IMR-90 (cell line): Measurements from ENCODE around the gene ZDHHC12. TPM values are rescaled to one million over a fixed set of nuclear protein-coding genes. Genes with fewer than 3 reads are reported as not detected.

Source experiments
- ATAC-seq: fragments of 200-7000 bp; cut with Tn5 transposase; 2 replicates; pipeline ENCODE4 v1.9.1; 2020; ENCODE audit warnings: low read depth, mild to moderate bottlenecking, moderate library complexity
- BruUV-seq: library from RNA; stranded (reverse); fragments of 400-500 nt; replicated peaks from 2 replicates; lab custom pipeline; 2021; lab: Mats Ljungman, UMichigan
- CTCF ChIA-PET: fragments of 300-600 bp; formaldehyde crosslinking; extraction: SDS; loops from one replicate; lab custom pipeline; 2021; ENCODE audit warnings: antibody characterized with exemption; lab: Yijun Ruan, JAX
- POLR2A ChIA-PET: fragments of 300-600 bp; sonication (Branson Sonifier 250); formaldehyde crosslinking; loops from one replicate; lab custom pipeline; 2022; ENCODE audit warnings: antibody characterized with exemption; ENCODE audit not compliant: unreplicated experiment; lab: Charles Lee
- DNase-seq: peaks from one replicate; pipeline ENCODE4 v3.0.0; 2013
- H2AFZ ChIP-seq: replicated peaks from 2 replicates; pipeline ENCODE3; 2013; ENCODE audit warnings: low read length, mild to moderate bottlenecking; ENCODE audit not compliant: poor library complexity
- H2AK5ac ChIP-seq: 2 replicates; pipeline ENCODE4 v1.6.1; 2013; ENCODE audit warnings: low read depth, low read length, inconsistent platforms
- H2AK9ac ChIP-seq: replicated peaks from 2 replicates; pipeline ENCODE3; 2013; ENCODE audit warnings: mild to moderate bottlenecking, low read depth, low read length, moderate library complexity; ENCODE audit not compliant: poor library complexity
- H2BK120ac ChIP-seq: 2 replicates; pipeline ENCODE4 v1.6.1; 2013; ENCODE audit warnings: low read depth, low read length, inconsistent platforms
- H2BK15ac ChIP-seq: 3 replicates; pipeline ENCODE4 v1.6.1; 2013; ENCODE audit warnings: low read depth, low read length, inconsistent platforms
- H2BK20ac ChIP-seq: 2 replicates; pipeline ENCODE4 v1.6.1; 2013; ENCODE audit warnings: low read depth, mild to moderate bottlenecking, inconsistent platforms, low read length, moderate library complexity
- H2BK5ac ChIP-seq: 2 replicates; pipeline ENCODE4 v1.6.1; 2013; ENCODE audit warnings: mild to moderate bottlenecking, low read depth, low read length, inconsistent platforms; ENCODE audit not compliant: poor library complexity, severe bottlenecking
- H3K14ac ChIP-seq: replicated peaks from 2 replicates; pipeline ENCODE4 v1.6.1; 2013; ENCODE audit warnings: low read depth, low read length, inconsistent platforms
- H3K18ac ChIP-seq: 2 replicates; pipeline ENCODE4 v1.6.1; 2013; ENCODE audit warnings: low read depth, low read length, control low read depth
- H3K23ac ChIP-seq: 2 replicates; pipeline ENCODE4 v1.6.1; 2013; ENCODE audit warnings: low read depth, low read length, inconsistent platforms
- H3K27ac ChIP-seq: 2 replicates; pipeline ENCODE4 v1.5.1; 2013; ENCODE audit warnings: mild to moderate bottlenecking, control low read depth, low read length; ENCODE audit not compliant: insufficient read depth
- H3K27me3 ChIP-seq: 2 replicates; pipeline ENCODE4 v1.6.1; 2013; ENCODE audit warnings: low read length; ENCODE audit not compliant: control insufficient read depth, insufficient read depth
- H3K36me3 ChIP-seq: 2 replicates; pipeline ENCODE4 v1.6.1; 2013; ENCODE audit warnings: low read length, mixed read lengths; ENCODE audit not compliant: control insufficient read depth, insufficient read depth
- H3K4ac ChIP-seq: 2 replicates; pipeline ENCODE4 v1.6.1; 2013; ENCODE audit warnings: low read depth, low read length, inconsistent platforms
- H3K4me1 ChIP-seq: 2 replicates; pipeline ENCODE4 v1.6.1; 2013; ENCODE audit warnings: low read length, mixed read lengths; ENCODE audit not compliant: control insufficient read depth, insufficient read depth
- H3K4me2 ChIP-seq: 2 replicates; pipeline ENCODE4 v1.6.1; 2013; ENCODE audit warnings: low read depth, mild to moderate bottlenecking, control low read depth, low read length, moderate library complexity
- H3K4me3 ChIP-seq: 2 replicates; pipeline ENCODE4 v1.5.1; 2013; ENCODE audit warnings: low read depth, mild to moderate bottlenecking, control low read depth, low read length, moderate library complexity; ENCODE audit not compliant: insufficient read depth
- H3K56ac ChIP-seq: 2 replicates; pipeline ENCODE4 v1.6.1; 2013; ENCODE audit warnings: low read length, inconsistent platforms; ENCODE audit not compliant: insufficient read depth; ENCODE audit errors: extremely low read depth
- H3K79me1 ChIP-seq, 2 experiments: 2 replicates each; pipeline ENCODE4 v1.6.1; 2013; ENCODE audit warnings: low read length in 2 of 2, inconsistent platforms in 1 of 2, low read depth in 1 of 2
- H3K9ac ChIP-seq: 2 replicates; pipeline ENCODE4 v1.6.1; 2013; ENCODE audit warnings: low read depth, low read length, control low read depth
- H3K9me1 ChIP-seq: 2 replicates; pipeline ENCODE4 v1.6.1; 2013; ENCODE audit warnings: low read length, inconsistent platforms; ENCODE audit not compliant: insufficient read depth
- H3K9me3 ChIP-seq: 2 replicates; pipeline ENCODE4 v1.6.1; 2013; ENCODE audit warnings: low read length; ENCODE audit not compliant: control insufficient read depth, insufficient read depth
- H4K20me1 ChIP-seq: 2 replicates; pipeline ENCODE4 v1.6.1; 2013; ENCODE audit warnings: low read length, inconsistent platforms; ENCODE audit not compliant: insufficient read depth
- H4K5ac ChIP-seq: 2 replicates; pipeline ENCODE4 v1.6.1; 2013; ENCODE audit warnings: mild to moderate bottlenecking, low read depth, low read length, control low read depth
- H4K8ac ChIP-seq, 2 experiments: 2 replicates each; pipeline ENCODE4 v1.6.1; 2013; ENCODE audit warnings: low read depth in 2 of 2, low read length in 2 of 2, control low read depth in 1 of 2, inconsistent platforms in 1 of 2
- H4K91ac ChIP-seq: 2 replicates; pipeline ENCODE4 v1.6.1; 2013; ENCODE audit warnings: low read depth, low read length, inconsistent platforms; ENCODE audit not compliant: insufficient read depth
- CEBPB ChIP-seq: IDR thresholded peaks from 2 replicates; pipeline ENCODE4 v1.6.1; 2012; ENCODE audit warnings: low read depth, low read length, improper control_type of control experiment
- RAD21 ChIP-seq: IDR thresholded peaks from 2 replicates; pipeline ENCODE4 v1.6.1; 2012; ENCODE audit warnings: low read length, improper control_type of control experiment
- SMC3 ChIP-seq: fragments of 150-350 bp; IDR thresholded peaks from 2 replicates; pipeline ENCODE4 v1.6.1; 2016; ENCODE audit warnings: low read depth, mild to moderate bottlenecking, antibody characterized with exemption, low read length, moderate library complexity
- WGBS, 2 experiments: methylation state at CpG; one replicate each; pipeline versions ENCODE4 v1.1.5 to v1.1.7; 2013; ENCODE audit warnings: missing lambda C conversion rate in 2 of 2; ENCODE audit not compliant: insufficient read length in 1 of 2; ENCODE audit errors: extremely low coverage in 2 of 2; 5-methylcytosine and 5-hydroxymethylcytosine counted together
- dilution Hi-C: fragments of 300-500 bp; cut with HindIII; formaldehyde crosslinking; loops from one replicate; pipeline ENCODE4 v1.14.3; 2018; ENCODE audit warnings: low sequenced_read_pairs; ENCODE audit not compliant: unreplicated experiment
- in situ Hi-C: fragments of 300-500 bp; cut with MboI; formaldehyde crosslinking; loops from 3 replicates; pipeline ENCODE4 v1.14.3; 2019; ENCODE audit warnings: low sequenced_read_pairs, inconsistent platforms, mixed read lengths
- intact Hi-C: fragments of 100-400 bp; cut with micrococcal nuclease; formaldehyde crosslinking; loops from 2 replicates; pipeline ENCODE4 v1.10.0; 2022
- polyA plus RNA-seq, 3 experiments: library from polyadenylated mRNA; depleted of rRNA; stranded (reverse); fragments of >200 nt; gene quantifications; 2 replicates each; pipeline ENCODE4 v1.2.3, GENCODE V29; 2012; ENCODE audit warnings: low replicate concordance in 1 of 3
- total RNA-seq: library from RNA; depleted of rRNA; stranded (reverse); fragments of >200 nt; gene quantifications from 2 replicates; pipeline ENCODE4 v1.2.3, GENCODE V29; 2012

Gene ZDHHC12
- total and polyA plus RNA-seq, 2 of the 4 experiments (the other 2 are of a cell fraction) = 16.7 to 60.7 TPM

- no peak overlapping the region for H3K14ac ChIP-seq
- H2BK20ac ChIP-seq = no peak overlapping the region
- no peak overlapping the region for H3K27ac ChIP-seq
- H3K9me1 ChIP-seq = no peaks in the 10 kb centered on the region
- H4K8ac ChIP-seq = no peak overlapping the region
- dilution Hi-C loops (no loop called here), intact Hi-C loops (no loop called here), in situ Hi-C loops (no loop called here)
- H2BK120ac ChIP-seq = no peak overlapping the region
- no peak overlapping the region for H2BK5ac ChIP-seq
- H4K5ac ChIP-seq = no peak overlapping the region
- H3K4ac ChIP-seq = no peak overlapping the region
- no peaks in the 10 kb centered on the region for H4K20me1 ChIP-seq
- no peak overlapping the region for H4K91ac ChIP-seq
- no peaks in the 10 kb centered on the region for H3K27me3 ChIP-seq
- H3K56ac ChIP-seq = no peak overlapping the region
- H3K9ac ChIP-seq = no peak overlapping the region
- no peak overlapping the region for H3K4me3 ChIP-seq
- H3K23ac ChIP-seq = no peak overlapping the region
- H3K4me1 ChIP-seq = no peaks in the 10 kb centered on the region
- peaks cover 0 to 3% of the 10 kb centered on the region in 2 experiments; a peak in 1 of 4 replicates for H3K79me1 ChIP-seq
- H3K36me3 ChIP-seq = peaks cover 3% of the 10 kb centered on the region
- no peak overlapping the region for H3K18ac ChIP-seq
- BruUV-seq = no TSS peak
- ATAC-seq (no peak), DNase-seq (no peak)
- POLR2A ChIA-PET = interaction anchor here (0.6 kb wide), 1 partner anchor 16 kb away, joined by 3 read pairs; no protein-coding TSS in a partner anchor
- no peaks in the 10 kb centered on the region for H3K9me3 ChIP-seq
- WGBS, 2 experiments = 87% methylated on average over 2 of the region's 8 CpGs; no CpG with 5 or more reads in 1 of the 2 experiments
- CTCF ChIA-PET = no interaction called here
- no peak overlapping the region for H2BK15ac ChIP-seq
- H2AK5ac ChIP-seq = no peak overlapping the region
- no peak overlapping the region for H2AK9ac ChIP-seq
- no peak overlapping the region for H3K4me2 ChIP-seq
- TF ChIP-seq CEBPB (no peak), SMC3 (no peak), RAD21 (no peak)
- no peak overlapping the region for H2AFZ ChIP-seq
These were observed 5.9 kb downstream of the ZDHHC12 start for GRCh38 chr9:128718047-128718446.
